NCI-H146 treated with DMSO at 0.1 percent for 48 hours (cell line): ENCODE data around the gene RFPL2.
A peak's percentile ranks its signal among the peaks of the same experiment; 100 is the strongest.
"Not testable (repeated sequence)": the region's sequence is repeated elsewhere in the genome, so short reads cannot be mapped to it uniquely, and the experiment has no call there.

Experiments
- DNase-seq: peaks from one replicate; lab custom pipeline; 2025; ENCODE audit not compliant: unreplicated experiment; lab: John Stamatoyannopoulos, UW

Gene RFPL2

DNA sequence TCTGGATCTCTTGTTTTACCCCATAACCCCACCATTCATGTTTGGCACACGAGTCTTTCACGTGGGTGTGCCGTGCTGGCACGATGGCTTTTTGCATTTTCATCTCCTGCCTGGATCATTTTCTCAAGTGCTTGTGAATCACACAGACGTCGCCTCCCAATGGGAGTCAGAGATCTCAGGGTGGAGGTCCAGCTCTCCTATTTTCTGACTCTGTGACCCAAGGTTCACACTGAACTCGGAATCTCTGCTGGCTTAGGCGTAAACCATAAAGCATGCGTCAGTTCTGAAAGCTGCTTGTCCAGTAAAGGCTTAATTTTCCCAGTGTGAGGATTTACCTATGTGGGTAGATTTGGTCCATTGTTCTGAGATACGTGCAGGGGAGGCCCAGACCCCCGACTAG lies 29.8 kb downstream of the RFPL2 start:
- no peak for DNase-seq

DNA sequence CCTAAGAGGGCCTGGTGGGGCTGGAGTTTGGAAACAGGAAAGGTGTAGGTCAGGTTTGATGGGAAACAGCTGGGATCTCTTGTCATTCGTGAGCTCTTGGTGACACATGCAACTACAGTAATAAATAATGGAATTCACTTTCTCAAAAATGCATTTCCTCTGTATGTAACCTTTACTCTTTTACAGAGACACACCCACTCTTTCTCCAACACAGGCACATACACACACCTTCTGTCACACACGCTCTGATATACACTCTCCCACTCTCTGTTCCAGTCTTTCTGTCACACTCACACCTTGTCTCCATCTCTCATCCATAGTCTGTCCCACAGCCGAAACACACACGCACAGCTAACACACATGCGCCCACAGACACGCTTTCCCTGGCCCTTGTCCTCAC lies 39.2 kb downstream of the RFPL2 start:
- no peak for DNase-seq

DNA sequence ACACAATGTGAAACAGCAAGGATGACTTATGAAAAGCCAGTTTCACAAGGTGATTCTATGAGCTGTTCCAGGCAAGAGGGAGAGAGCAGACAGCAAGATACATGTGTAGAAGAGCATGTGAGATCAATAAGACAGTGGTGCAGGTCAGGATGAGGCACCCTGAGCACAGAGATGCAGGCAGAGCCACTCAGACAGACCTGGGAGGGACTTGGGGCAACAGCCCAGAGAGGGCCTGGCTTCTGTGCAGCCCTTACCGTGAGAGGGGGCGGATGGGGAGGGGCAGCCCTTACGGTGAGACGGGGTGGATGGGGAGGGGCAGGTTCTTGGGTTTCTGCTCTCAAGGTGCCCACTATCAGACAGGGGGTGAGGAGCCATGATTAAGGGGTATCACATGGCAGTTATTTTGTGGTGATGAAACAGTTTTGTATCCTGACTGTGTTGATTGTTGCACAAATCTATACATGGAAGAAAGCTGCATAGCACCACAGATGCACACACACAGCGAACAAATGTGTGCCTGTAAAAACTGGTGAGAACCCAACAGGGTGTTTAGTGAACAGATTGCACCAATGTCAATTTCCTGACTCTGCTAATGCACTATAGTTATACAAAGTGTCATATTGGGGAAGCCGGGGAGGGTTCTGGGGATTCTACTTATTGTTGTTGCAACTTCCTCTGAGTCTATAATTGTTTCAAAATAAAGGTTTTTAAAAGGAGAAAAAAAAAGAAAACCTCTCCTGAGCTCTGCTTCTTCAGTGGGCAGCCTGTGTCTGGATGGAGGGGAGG lies 40.6 kb downstream of the RFPL2 start:
- no peak for DNase-seq

DNA sequence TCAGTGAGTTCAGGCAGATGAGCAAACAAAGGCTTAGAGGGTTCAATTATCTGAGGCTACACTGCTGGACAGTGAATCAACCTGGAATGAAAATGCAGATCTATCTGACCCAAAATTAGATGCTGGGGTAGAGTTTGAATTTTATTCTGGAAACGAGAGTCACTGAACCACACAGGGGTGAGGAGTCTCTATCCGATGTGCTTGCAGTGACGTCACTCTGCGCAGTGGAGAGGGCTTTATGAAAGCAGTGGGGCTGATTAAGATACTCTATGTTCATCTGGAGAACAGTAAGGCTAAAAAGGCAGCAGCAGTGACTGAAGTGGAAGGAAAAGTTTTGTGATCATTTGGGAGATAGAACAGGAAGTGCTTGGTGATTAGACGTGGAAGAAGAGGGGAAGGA lies 44.5 kb downstream of the RFPL2 start:
- DNase-seq, result not testable (repeated sequence)

DNA sequence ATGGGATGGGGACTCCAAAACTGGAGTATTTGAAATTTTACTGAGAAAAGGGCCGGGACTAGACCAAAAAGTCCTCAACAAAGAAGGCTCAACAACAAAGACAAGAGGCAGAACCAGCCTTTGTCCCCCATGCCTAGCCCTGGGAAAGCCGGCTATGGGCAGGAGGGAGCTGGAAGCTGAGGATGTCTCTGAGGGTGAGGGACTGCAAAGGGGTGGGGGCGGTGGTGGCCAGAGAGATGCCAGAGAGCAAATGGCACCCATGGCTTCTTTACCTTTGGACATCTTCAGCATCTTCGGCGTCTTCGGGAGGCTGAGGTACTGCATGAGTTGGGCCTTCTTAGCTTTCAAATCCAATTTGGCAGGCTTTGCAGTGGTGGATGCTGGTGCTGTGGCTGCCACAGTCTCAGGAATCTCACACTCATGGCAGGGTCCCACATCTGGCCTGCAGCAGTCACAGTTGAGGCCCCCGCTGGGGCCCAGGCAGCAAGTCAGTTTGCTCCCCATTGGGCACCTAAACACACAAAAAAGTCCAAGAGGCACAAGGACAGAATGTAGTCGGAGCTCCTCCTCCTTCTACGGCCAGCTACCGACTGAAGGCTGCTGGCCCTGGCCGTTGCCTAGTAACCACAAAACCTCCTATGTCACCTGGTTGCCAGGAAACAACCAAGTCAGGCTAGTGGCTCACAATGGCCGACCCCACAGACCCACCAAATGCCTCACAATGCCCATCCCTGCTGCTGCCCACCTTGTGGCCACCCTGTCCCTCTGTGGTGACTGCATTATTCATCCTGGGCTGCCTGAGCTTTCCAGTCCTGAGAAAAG lies 46.0 kb downstream of the RFPL2 start, which contains the start of gene C22orf42:
Gene C22orf42 (minus strand): TSS at position 592 of the 822 bp plus-strand sequence. CDS start 88 bp downstream, at position 504.
- DNase-seq, result peak; percentile 33

GRCh38 chr22:32157632-32158031 lies 47.2 kb downstream of the RFPL2 start:
- not testable (repeated sequence) for DNase-seq

DNA sequence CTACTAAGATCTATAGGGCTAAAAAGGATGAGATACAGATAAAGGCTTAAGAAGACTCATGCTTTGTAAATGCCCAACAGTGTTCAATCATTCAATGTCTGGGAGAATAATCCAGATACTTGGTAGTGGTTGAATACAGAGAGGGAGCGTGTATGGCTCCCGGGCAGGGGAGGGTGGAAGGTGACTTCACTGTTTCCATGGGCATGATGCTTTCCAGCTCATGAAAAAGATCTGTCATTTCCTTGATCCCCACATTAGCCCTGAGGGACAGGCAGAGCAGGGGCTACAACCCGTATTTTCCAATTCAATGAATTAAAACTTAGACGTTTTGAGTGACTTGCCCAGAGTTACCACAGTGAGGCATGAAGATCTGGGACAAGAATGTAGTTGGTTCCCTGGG lies 50.1 kb downstream of the RFPL2 start:
- DNase-seq, result not testable (repeated sequence)

DNA sequence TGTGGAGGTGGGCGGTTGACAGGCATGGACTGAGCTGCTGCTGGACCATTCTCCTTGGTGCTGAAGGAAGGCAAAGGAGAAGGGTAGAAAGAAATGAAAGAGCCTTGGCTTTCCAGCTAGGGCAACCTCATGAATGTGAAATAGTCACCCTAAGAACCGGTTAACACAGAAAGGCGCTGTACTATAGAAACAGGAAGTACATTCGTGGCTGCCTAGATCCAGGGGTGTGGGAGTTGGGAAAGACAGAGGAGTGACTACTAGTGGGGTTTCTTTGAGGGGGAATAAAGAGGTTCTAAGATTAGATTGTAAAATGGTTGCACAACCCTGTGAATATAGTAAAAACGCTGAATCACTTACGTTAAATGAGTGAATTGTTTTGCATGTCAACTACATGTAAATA lies 53.2 kb downstream of the RFPL2 start:
- not testable (repeated sequence) for DNase-seq

GRCh38 chr22:32150647-32151046 lies 54.2 kb downstream of the RFPL2 start:
- not testable (repeated sequence) for DNase-seq

DNA sequence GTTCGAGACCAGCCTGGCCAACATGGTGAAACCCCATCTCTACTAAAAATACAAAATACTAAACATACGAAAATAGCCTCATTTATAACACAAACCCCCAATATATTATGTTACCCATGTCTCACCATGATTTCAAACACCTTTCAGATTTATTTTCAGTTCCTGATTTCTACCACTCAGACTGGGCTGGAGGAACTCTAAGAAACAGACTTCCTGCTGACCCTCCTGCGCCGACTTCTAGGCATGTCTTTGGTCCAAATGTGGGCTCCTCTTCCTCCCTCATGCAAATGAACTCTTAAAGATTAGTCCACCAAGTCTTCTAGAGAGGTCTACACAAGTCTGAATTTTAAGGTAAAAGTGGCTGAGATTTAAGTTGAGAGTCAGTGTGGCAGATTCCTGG lies 56.5 kb downstream of the RFPL2 start:
- DNase-seq, result not testable (repeated sequence)

- DNase-seq, result peak; percentile 84
These were observed 57.7 kb downstream of the RFPL2 start for GRCh38 chr22:32147128-32147527.

GRCh38 chr22:32144496-32145274 lies 60.2 kb downstream of the RFPL2 start:
- DNase-seq, result no peak

- no peak for DNase-seq
These were observed 62.3 kb downstream of the RFPL2 start for GRCh38 chr22:32142600-32142999.

DNA sequence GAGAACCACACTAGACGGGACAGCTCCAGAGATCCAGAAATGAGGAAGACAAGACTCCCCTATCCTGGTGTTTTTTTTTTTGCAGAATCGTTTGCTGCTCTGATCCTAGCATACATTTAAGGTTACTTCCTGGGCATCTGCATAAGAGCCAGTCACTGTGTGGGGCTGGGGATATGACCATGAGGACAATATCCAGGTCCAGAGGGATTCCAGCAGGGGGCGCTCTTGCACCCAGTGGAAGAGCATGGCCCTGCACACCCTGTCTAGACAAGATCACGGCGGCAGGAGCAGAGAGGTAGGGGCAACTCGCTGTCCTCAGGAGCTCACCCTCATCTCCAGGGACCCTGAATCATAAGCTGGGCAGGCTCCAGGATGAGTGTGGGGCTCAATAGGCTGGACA lies 64.2 kb downstream of the RFPL2 start:
- peak; percentile 10 for DNase-seq
